SK-N-SH (cell line): ENCODE data around the gene RPS5.

Experiments used
- CTCF ChIP-seq: fragments of 200-600 bp; sonication (generic); IDR thresholded peaks from 2 replicates; pipeline ENCODE4 v1.6.1; 2017; ENCODE audit warnings: antibody characterized with exemption, mild to moderate bottlenecking, moderate library complexity
- EZH2phosphoT487 ChIP-seq: fragments of 200-600 bp; sonication (generic); IDR thresholded peaks from 2 replicates; pipeline ENCODE4 v1.6.1; 2017; ENCODE audit warnings: low read depth, mixed run types, mild to moderate bottlenecking, antibody characterized with exemption, moderate library complexity, borderline replicate concordance
- FOXJ3 ChIP-seq: sonication (generic); formaldehyde crosslinking; IDR thresholded peaks from 2 replicates; pipeline ENCODE4 v1.5.1; 2020; ENCODE audit warnings: mild to moderate bottlenecking, missing genetic modification reagents
- SMC3 ChIP-seq: IDR thresholded peaks from 2 replicates; pipeline ENCODE4 v1.6.1; 2012; ENCODE audit warnings: low read depth, low read length, improper control_type of control experiment
- TF ChIP-seq, protein P1 (sequence below): IDR thresholded peaks from 2 replicates; pipeline ENCODE4 v1.4.0; 2012; ENCODE audit warnings: low read depth, borderline replicate concordance

- no peak for TF ChIP-seq FOXJ3 (CRISPR knock-in tag)
- TF ChIP-seq, protein P1, sequence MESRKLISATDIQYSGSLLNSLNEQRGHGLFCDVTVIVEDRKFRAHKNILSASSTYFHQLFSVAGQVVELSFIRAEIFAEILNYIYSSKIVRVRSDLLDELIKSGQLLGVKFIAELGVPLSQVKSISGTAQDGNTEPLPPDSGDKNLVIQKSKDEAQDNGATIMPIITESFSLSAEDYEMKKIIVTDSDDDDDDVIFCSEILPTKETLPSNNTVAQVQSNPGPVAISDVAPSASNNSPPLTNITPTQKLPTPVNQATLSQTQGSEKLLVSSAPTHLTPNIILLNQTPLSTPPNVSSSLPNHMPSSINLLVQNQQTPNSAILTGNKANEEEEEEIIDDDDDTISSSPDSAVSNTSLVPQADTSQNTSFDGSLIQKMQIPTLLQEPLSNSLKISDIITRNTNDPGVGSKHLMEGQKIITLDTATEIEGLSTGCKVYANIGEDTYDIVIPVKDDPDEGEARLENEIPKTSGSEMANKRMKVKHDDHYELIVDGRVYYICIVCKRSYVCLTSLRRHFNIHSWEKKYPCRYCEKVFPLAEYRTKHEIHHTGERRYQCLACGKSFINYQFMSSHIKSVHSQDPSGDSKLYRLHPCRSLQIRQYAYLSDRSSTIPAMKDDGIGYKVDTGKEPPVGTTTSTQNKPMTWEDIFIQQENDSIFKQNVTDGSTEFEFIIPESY, result no peak
- TF ChIP-seq SMC3, result no peak
- TF ChIP-seq CTCF, result no peak
- no peak for TF ChIP-seq EZH2phosphoT487
These were observed 41.5 kb upstream of the RPS5 start for GRCh38 chr19:58345558-58345957.
